WTC11 (cell line): Measurements from ENCODE around the gene FFAR4. TPM values are rescaled to one million over a fixed set of nuclear protein-coding genes. Genes with fewer than 3 reads are reported as not detected.

Source experiments
- ATAC-seq: fragments of 200-7000 bp; cut with Tn5 transposase; 2 replicates; pipeline ENCODE4 v1.10.0; 2021; ENCODE audit warnings: mild to moderate bottlenecking, moderate library complexity
- CTCF ChIA-PET: fragments of 300-600 bp; sonication (Branson Sonifier 250); formaldehyde crosslinking; loops from one replicate; lab custom pipeline; 2021; ENCODE audit warnings: antibody characterized with exemption; lab: Charles Lee
- POLR2A ChIA-PET: fragments of 350-600 bp; sonication (Branson Sonifier 250); formaldehyde crosslinking; loops from one replicate; lab custom pipeline; 2021; ENCODE audit warnings: antibody characterized with exemption; lab: Charles Lee
- DNase-seq: peaks from one replicate; pipeline ENCODE4 v3.0.0; 2021; ENCODE audit warnings: low spot score
- H3K27ac Mint-ChIP-seq: 2 replicates; pipeline ENCODE4 v1.8.0; 2021; ENCODE audit warnings: mixed read lengths
- H3K27me3 Mint-ChIP-seq: 2 replicates; pipeline ENCODE4 v1.8.0; 2021; ENCODE audit warnings: low read depth, mild to moderate bottlenecking, moderate library complexity, mixed read lengths
- H3K36me3 Mint-ChIP-seq: 2 replicates; pipeline ENCODE4 v1.8.0; 2021; ENCODE audit warnings: mixed read lengths
- H3K4me1 Mint-ChIP-seq: 2 replicates; pipeline ENCODE4 v1.8.0; 2022; ENCODE audit warnings: mixed read lengths
- H3K4me3 Mint-ChIP-seq: 2 replicates; pipeline ENCODE4 v1.8.0; 2021; ENCODE audit warnings: mild to moderate bottlenecking, moderate library complexity, mixed read lengths
- H3K9me3 Mint-ChIP-seq: 2 replicates; pipeline ENCODE4 v1.8.0; 2021; ENCODE audit warnings: mixed read lengths
- CREM ChIP-seq: sonication (generic); formaldehyde crosslinking; IDR thresholded peaks from 2 replicates; pipeline ENCODE4 v1.8.1; 2022; ENCODE audit warnings: mild to moderate bottlenecking, missing genetic modification reagents, moderate library complexity
- FOXK1 ChIP-seq: sonication (generic); formaldehyde crosslinking; IDR thresholded peaks from 2 replicates; pipeline ENCODE4 v1.8.0; 2022; ENCODE audit warnings: mild to moderate bottlenecking, moderate library complexity, missing genetic modification reagents
- GABPB1 ChIP-seq: sonication (generic); formaldehyde crosslinking; IDR thresholded peaks from 2 replicates; pipeline ENCODE4 v1.8.1; 2023; ENCODE audit warnings: mild to moderate bottlenecking, missing genetic modification reagents
- GRHL2 ChIP-seq: fragments of 250-450 bp; sonication (Bioruptor Pico); IDR thresholded peaks from 2 replicates; pipeline ENCODE4 v1.8.0; 2022; ENCODE audit warnings: mild to moderate bottlenecking, moderate library complexity; ENCODE audit not compliant: insufficient replicate concordance, severe bottlenecking
- KAT7 ChIP-seq: sonication (generic); formaldehyde crosslinking; IDR thresholded peaks from 2 replicates; pipeline ENCODE4 v1.8.1; 2023; ENCODE audit warnings: missing genetic modification reagents, mild to moderate bottlenecking, borderline replicate concordance
- MYBL2 ChIP-seq: sonication (generic); formaldehyde crosslinking; IDR thresholded peaks from 2 replicates; pipeline ENCODE4 v1.8.1; 2023; ENCODE audit warnings: mild to moderate bottlenecking, moderate library complexity, missing genetic modification reagents
- NFE2L1 ChIP-seq: sonication (generic); formaldehyde crosslinking; IDR thresholded peaks from 2 replicates; pipeline ENCODE4 v1.8.1; 2023; ENCODE audit warnings: missing genetic modification reagents
- NR3C1 ChIP-seq: sonication (generic); formaldehyde crosslinking; conservative IDR thresholded peaks from 2 replicates; pipeline ENCODE4 v1.8.1; 2023; ENCODE audit warnings: low read depth, mild to moderate bottlenecking, missing genetic modification reagents
- OVOL2 ChIP-seq: fragments of 250-450 bp; sonication (Bioruptor Pico); IDR thresholded peaks from 2 replicates; pipeline ENCODE4 v1.9.0; 2021; ENCODE audit warnings: mild to moderate bottlenecking, borderline replicate concordance
- PRRX2 ChIP-seq: fragments of 250-450 bp; sonication (Bioruptor Pico); IDR thresholded peaks from 2 replicates; pipeline ENCODE4 v1.8.0; 2021; ENCODE audit warnings: mild to moderate bottlenecking
- RELA ChIP-seq: sonication (generic); formaldehyde crosslinking; IDR thresholded peaks from 2 replicates; pipeline ENCODE4 v1.8.1; 2022; ENCODE audit warnings: missing genetic modification reagents, mild to moderate bottlenecking, borderline replicate concordance
- SOX15 ChIP-seq: fragments of 250-450 bp; sonication (Bioruptor Pico); IDR thresholded peaks from 2 replicates; pipeline ENCODE4 v1.9.0; 2021; ENCODE audit warnings: mild to moderate bottlenecking
- TEAD1 ChIP-seq: sonication (generic); formaldehyde crosslinking; IDR thresholded peaks from 2 replicates; pipeline ENCODE4 v1.8.0; 2022; ENCODE audit warnings: mild to moderate bottlenecking, missing genetic modification reagents
- ZNF232 ChIP-seq: sonication (generic); formaldehyde crosslinking; IDR thresholded peaks from 2 replicates; pipeline ENCODE4 v1.8.0; 2022; ENCODE audit warnings: mild to moderate bottlenecking, missing genetic modification reagents
- ZNF396 ChIP-seq: fragments of 250-450 bp; sonication (Bioruptor Pico); IDR thresholded peaks from 2 replicates; pipeline ENCODE4 v1.8.0; 2021; ENCODE audit warnings: mild to moderate bottlenecking, moderate library complexity, borderline replicate concordance
- total RNA-seq: library from RNA; stranded (reverse); gene quantifications from 3 replicates; pipeline ENCODE4 v1.2.3, GENCODE V29; 2021
- TF ChIP-seq, protein P1 (sequence below): sonication (generic); formaldehyde crosslinking; conservative IDR thresholded peaks from 2 replicates; pipeline ENCODE4 v1.8.1; 2022; ENCODE audit warnings: mild to moderate bottlenecking, missing genetic modification reagents
- TF ChIP-seq, protein P2 (sequence below): sonication (generic); formaldehyde crosslinking; IDR thresholded peaks from 2 replicates; pipeline ENCODE4 v1.8.1; 2022; ENCODE audit warnings: mild to moderate bottlenecking, missing genetic modification reagents, moderate library complexity, borderline replicate concordance
- TF ChIP-seq, protein P3 (sequence below): sonication (generic); formaldehyde crosslinking; IDR thresholded peaks from 2 replicates; pipeline ENCODE4 v1.8.1; 2022; ENCODE audit warnings: low read depth, mild to moderate bottlenecking, moderate library complexity, missing genetic modification reagents, borderline replicate concordance
- TF ChIP-seq, protein P4 (sequence below): fragments of 250-450 bp; sonication (Bioruptor Pico); conservative IDR thresholded peaks from 2 replicates; pipeline ENCODE4 v1.9.0; 2021; ENCODE audit warnings: mild to moderate bottlenecking
- TF ChIP-seq, protein P5 (sequence below): sonication (generic); formaldehyde crosslinking; IDR thresholded peaks from 2 replicates; pipeline ENCODE4 v1.8.0; 2023; ENCODE audit warnings: mild to moderate bottlenecking, missing genetic modification reagents
- TF ChIP-seq, protein P6 (sequence below): sonication (generic); formaldehyde crosslinking; conservative IDR thresholded peaks from 2 replicates; pipeline ENCODE4 v1.8.1; 2023; ENCODE audit warnings: mild to moderate bottlenecking, low read depth, missing genetic modification reagents, moderate library complexity

FFAR4 gene
- total RNA-seq, 1 experiment from 2014 or later = 0.15 TPM

DNA sequence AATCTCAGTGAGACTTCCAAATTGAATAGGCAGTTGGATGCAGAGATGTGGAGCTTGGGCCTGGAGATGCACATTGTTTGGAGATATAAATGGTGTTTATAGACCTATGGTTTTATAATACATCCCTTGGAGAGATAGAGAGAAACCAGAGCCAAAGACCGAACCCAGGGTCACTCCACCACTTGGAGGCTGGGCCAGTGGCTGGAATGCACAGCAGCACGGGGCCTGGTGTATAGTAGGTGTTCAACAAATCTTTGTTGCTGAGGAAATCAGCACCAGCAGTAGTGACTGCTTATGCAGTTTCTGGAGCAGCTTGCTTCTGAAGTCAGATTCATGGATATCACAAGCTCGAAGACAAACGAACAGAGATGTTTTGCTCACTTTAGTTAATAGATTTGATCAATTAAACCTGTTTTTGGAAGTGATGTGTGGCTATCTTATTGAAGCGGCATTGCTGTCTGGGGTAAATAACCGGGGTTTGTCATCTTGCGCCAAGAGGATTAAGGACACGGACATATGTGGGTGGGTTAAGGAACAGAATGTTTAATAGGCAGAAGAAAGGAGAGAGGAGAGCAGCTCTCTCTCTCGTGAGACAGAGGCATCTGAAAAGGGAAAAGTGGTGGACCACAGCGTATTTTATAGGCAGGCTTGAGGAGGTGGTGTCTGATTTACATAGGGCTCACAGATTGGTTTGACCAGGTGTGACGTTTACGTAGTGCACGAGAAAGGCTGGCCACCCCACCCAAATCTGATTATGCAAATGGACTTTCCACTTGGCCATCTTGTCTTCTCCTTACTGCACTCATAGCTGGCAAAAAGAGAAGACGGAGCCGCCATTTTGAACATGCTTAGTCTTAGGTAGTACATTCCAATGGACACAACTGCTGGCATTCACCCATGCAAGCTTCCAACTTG is 23.4 kb downstream of the FFAR4 start:
- no peaks in the 10 kb centered on the region for H3K36me3 Mint-ChIP-seq

DNA sequence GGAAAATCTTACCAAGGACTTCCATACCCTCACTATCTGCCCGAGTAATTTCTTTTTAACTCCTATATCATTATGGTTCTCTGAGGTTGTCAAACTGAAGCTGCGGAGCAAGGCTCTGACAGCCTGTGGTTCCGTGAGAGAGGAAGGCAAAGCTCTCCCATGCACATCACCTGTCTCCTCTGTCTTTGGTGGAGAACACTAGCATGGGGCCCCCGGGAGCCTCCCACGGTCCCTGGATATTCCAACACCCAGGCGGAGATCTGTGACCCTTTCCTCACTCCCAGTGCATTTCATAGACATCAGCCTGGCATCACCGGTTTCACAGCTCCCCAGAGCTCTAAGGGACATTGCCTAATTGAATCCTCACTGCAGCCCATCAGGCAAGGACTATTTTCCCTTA is 24.2 kb downstream of the FFAR4 start:
- Mint-ChIP-seq H3K36me3 (no peaks in the 10 kb centered on the region), H3K27me3 (peaks cover 6% of the 10 kb centered on the region), H3K4me3 (no peak overlapping the region), H3K4me1 (peaks cover 18% of the 10 kb centered on the region), H3K27ac (no peak overlapping the region), H3K9me3 (no peaks in the 10 kb centered on the region)
- ATAC-seq (no peak), DNase-seq (no peak)
- POLR2A ChIA-PET = interaction anchor here (0.6 kb wide), 1 partner anchor 1797 kb away, joined by 3 read pairs; no protein-coding TSS in a partner anchor
- CTCF ChIA-PET = interaction anchor here (0.8 to 2.2 kb wide), 4 partner anchors 36 to 154 kb away, joined by 3 to 13 read pairs (median 6); partner anchors contain the start of gene FRA10AC1
- TF ChIP-seq OVOL2 (CRISPR knock-in tag) (no peak), KAT7 (CRISPR knock-in tag) (no peak), ZNF396 (CRISPR knock-in tag) (no peak), SOX15 (CRISPR knock-in tag) (no peak), NFE2L1 (CRISPR knock-in tag) (no peak), CREM (CRISPR knock-in tag) (no peak), GRHL2 (CRISPR knock-in tag) (no peak), NR3C1 (CRISPR knock-in tag) (no peak), FOXK1 (no peak), ZNF232 (CRISPR knock-in tag) (no peak), GABPB1 (CRISPR knock-in tag) (no peak), MYBL2 (no peak)
- TF ChIP-seq, protein P1, sequence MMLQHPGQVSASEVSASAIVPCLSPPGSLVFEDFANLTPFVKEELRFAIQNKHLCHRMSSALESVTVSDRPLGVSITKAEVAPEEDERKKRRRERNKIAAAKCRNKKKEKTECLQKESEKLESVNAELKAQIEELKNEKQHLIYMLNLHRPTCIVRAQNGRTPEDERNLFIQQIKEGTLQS (CRISPR knock-in tag) = no peak
- TF ChIP-seq, protein P2, sequence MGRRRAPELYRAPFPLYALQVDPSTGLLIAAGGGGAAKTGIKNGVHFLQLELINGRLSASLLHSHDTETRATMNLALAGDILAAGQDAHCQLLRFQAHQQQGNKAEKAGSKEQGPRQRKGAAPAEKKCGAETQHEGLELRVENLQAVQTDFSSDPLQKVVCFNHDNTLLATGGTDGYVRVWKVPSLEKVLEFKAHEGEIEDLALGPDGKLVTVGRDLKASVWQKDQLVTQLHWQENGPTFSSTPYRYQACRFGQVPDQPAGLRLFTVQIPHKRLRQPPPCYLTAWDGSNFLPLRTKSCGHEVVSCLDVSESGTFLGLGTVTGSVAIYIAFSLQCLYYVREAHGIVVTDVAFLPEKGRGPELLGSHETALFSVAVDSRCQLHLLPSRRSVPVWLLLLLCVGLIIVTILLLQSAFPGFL = no peak
- TF ChIP-seq, protein P3, sequence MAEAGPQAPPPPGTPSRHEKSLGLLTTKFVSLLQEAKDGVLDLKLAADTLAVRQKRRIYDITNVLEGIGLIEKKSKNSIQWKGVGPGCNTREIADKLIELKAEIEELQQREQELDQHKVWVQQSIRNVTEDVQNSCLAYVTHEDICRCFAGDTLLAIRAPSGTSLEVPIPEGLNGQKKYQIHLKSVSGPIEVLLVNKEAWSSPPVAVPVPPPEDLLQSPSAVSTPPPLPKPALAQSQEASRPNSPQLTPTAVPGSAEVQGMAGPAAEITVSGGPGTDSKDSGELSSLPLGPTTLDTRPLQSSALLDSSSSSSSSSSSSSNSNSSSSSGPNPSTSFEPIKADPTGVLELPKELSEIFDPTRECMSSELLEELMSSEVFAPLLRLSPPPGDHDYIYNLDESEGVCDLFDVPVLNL (CRISPR knock-in tag) = no peak
- TF ChIP-seq, protein P4, sequence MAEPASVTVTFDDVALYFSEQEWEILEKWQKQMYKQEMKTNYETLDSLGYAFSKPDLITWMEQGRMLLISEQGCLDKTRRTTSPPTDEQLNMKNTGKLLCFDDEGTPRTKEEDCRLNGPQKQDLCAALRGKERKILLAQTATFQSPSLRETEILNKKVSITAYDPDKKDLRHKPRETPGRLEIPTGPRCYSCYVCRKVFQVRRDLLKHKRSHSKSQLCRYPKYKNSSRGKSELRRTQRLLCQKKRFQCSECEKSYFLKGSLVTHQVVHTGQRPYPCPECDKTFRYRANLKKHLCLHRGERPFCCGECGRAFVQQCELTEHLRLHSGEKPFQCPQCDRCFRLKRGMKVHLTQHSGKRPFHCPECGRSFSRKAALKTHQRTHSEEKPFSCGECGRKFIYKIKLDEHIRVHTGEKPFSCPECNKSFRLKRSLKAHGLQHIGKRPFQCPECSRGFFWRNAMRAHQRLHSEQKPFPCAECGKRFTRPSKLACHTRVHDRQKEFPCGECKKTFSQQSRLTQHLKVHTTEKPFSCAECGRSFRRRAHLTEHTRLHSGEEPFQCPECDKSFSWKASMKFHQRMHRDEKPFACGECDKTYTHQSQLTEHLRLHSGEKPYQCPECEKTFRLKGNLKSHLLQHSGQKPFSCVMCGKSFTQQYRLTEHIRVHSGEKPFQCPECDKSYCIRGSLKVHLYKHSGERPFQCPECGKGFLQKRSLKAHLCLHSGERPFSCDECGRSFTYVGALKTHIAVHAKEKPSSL (CRISPR knock-in tag) = no peak

More for the DNA sequence above, 23.4 kb downstream of the FFAR4 start:
- ChIA-PET POLR2A (interaction anchor here (0.6 kb wide), 1 partner anchor 1797 kb away, joined by 3 read pairs; no protein-coding TSS in a partner anchor), CTCF (interaction anchor here (0.8 to 2.2 kb wide), 2 partner anchors 35 to 47 kb away, joined by 3 to 13 read pairs; no protein-coding TSS in a partner anchor)
- H3K4me1 Mint-ChIP-seq = peaks cover 18% of the 10 kb centered on the region
- DNase-seq (no peak), ATAC-seq (no peak)
- H3K27ac Mint-ChIP-seq = no peak overlapping the region
- peaks cover 6% of the 10 kb centered on the region for H3K27me3 Mint-ChIP-seq
- no peak for TF ChIP-seq RELA (CRISPR knock-in tag)
- TF ChIP-seq NR3C1 (CRISPR knock-in tag) = no peak
- TF ChIP-seq, protein P5, sequence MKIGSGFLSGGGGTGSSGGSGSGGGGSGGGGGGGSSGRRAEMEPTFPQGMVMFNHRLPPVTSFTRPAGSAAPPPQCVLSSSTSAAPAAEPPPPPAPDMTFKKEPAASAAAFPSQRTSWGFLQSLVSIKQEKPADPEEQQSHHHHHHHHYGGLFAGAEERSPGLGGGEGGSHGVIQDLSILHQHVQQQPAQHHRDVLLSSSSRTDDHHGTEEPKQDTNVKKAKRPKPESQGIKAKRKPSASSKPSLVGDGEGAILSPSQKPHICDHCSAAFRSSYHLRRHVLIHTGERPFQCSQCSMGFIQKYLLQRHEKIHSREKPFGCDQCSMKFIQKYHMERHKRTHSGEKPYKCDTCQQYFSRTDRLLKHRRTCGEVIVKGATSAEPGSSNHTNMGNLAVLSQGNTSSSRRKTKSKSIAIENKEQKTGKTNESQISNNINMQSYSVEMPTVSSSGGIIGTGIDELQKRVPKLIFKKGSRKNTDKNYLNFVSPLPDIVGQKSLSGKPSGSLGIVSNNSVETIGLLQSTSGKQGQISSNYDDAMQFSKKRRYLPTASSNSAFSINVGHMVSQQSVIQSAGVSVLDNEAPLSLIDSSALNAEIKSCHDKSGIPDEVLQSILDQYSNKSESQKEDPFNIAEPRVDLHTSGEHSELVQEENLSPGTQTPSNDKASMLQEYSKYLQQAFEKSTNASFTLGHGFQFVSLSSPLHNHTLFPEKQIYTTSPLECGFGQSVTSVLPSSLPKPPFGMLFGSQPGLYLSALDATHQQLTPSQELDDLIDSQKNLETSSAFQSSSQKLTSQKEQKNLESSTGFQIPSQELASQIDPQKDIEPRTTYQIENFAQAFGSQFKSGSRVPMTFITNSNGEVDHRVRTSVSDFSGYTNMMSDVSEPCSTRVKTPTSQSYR = no peak
- TF ChIP-seq, protein P6, sequence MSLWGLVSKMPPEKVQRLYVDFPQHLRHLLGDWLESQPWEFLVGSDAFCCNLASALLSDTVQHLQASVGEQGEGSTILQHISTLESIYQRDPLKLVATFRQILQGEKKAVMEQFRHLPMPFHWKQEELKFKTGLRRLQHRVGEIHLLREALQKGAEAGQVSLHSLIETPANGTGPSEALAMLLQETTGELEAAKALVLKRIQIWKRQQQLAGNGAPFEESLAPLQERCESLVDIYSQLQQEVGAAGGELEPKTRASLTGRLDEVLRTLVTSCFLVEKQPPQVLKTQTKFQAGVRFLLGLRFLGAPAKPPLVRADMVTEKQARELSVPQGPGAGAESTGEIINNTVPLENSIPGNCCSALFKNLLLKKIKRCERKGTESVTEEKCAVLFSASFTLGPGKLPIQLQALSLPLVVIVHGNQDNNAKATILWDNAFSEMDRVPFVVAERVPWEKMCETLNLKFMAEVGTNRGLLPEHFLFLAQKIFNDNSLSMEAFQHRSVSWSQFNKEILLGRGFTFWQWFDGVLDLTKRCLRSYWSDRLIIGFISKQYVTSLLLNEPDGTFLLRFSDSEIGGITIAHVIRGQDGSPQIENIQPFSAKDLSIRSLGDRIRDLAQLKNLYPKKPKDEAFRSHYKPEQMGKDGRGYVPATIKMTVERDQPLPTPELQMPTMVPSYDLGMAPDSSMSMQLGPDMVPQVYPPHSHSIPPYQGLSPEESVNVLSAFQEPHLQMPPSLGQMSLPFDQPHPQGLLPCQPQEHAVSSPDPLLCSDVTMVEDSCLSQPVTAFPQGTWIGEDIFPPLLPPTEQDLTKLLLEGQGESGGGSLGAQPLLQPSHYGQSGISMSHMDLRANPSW (CRISPR knock-in tag) = no peak
- no peak for TF ChIP-seq PRRX2 (CRISPR knock-in tag)
- TF ChIP-seq, protein P1 (CRISPR knock-in tag) = no peak
- TF ChIP-seq TEAD1 (CRISPR knock-in tag) = no peak
- no peaks in the 10 kb centered on the region for H3K9me3 Mint-ChIP-seq
- H3K4me3 Mint-ChIP-seq = no peak overlapping the region
